Neural cell (in vitro differentiated cells): Measurements from ENCODE around the gene DLG2. TPM values are rescaled to one million over a fixed set of nuclear protein-coding genes. Genes with fewer than 3 reads are reported as not detected.

Experiments used
- H2AFZ ChIP-seq: fragments of 200-600, 300-800 bp; sonication (generic), shearing (Covaris generic); 2 replicates; pipeline ENCODE4 v1.6.0; 2014; ENCODE audit warnings: low read depth, mild to moderate bottlenecking, antibody characterized with exemption, low read length, moderate library complexity
- H3F3A ChIP-seq: fragments of 200-600 bp; shearing (Covaris generic); 2 replicates; pipeline ENCODE4 v1.6.1; 2016; ENCODE audit warnings: mild to moderate bottlenecking, moderate library complexity, mixed read lengths, antibody characterized with exemption, low read length; ENCODE audit not compliant: insufficient read depth, poor library complexity, severe bottlenecking
- H3K27ac ChIP-seq: fragments of 200-600, 300-800 bp; sonication (generic), shearing (Covaris generic); 2 replicates; pipeline ENCODE4 v1.5.1; 2014; ENCODE audit warnings: mild to moderate bottlenecking, low read length, moderate library complexity
- H3K27me3 ChIP-seq: fragments of 300-800, 200-600 bp; sonication (generic), shearing (Covaris generic); 2 replicates; pipeline ENCODE4 v1.6.0; 2014; ENCODE audit warnings: mild to moderate bottlenecking, low read depth, low read length, moderate library complexity; ENCODE audit not compliant: insufficient read depth
- H3K36me3 ChIP-seq: fragments of 300-800, 200-600 bp; sonication (generic), shearing (Covaris generic); 2 replicates; pipeline ENCODE4 v1.5.1; 2014; ENCODE audit warnings: mild to moderate bottlenecking, antibody characterized with exemption, low read length, moderate library complexity; ENCODE audit not compliant: insufficient read depth
- H3K4me2 ChIP-seq: fragments of 300-800, 200-600 bp; sonication (generic), shearing (Covaris generic); 2 replicates; pipeline ENCODE4 v1.6.0; 2014; ENCODE audit warnings: mild to moderate bottlenecking, low read length
- H3K4me3 ChIP-seq: fragments of 300-800, 200-600 bp; sonication (generic), shearing (Covaris generic); 2 replicates; pipeline ENCODE4 v1.5.1; 2014; ENCODE audit warnings: mild to moderate bottlenecking, low read length, moderate library complexity
- H3K79me2 ChIP-seq: fragments of 200-600 bp; shearing (Covaris generic); replicated peaks from 2 replicates; pipeline ENCODE4 v1.6.0; 2014; ENCODE audit warnings: mild to moderate bottlenecking, low read length, moderate library complexity; ENCODE audit not compliant: insufficient read depth
- H3K9ac ChIP-seq: fragments of 300-800, 200-600 bp; sonication (generic), shearing (Covaris generic); 2 replicates; pipeline ENCODE4 v1.6.1; 2016; ENCODE audit warnings: mild to moderate bottlenecking, low read length, mixed read lengths
- H3K9me2 ChIP-seq: fragments of 200-600 bp; shearing (Covaris generic); 2 replicates; pipeline ENCODE4 v1.6.1; 2016; ENCODE audit warnings: mild to moderate bottlenecking, low read length, mixed read lengths; ENCODE audit not compliant: insufficient read depth
- H3K9me3 ChIP-seq: fragments of 200-600, 300-800 bp; sonication (generic), shearing (Covaris generic); 2 replicates; pipeline ENCODE4 v1.6.1; 2016; ENCODE audit warnings: mild to moderate bottlenecking, mixed run types, low read length, moderate library complexity, mixed read lengths
- H4K20me1 ChIP-seq: fragments of 200-600 bp; shearing (Covaris generic); 2 replicates; pipeline ENCODE4 v1.6.1; 2016; ENCODE audit warnings: mild to moderate bottlenecking, mixed run types; ENCODE audit not compliant: insufficient read depth
- EP300 ChIP-seq: fragments of 450-650 bp; conservative IDR thresholded peaks from 2 replicates; pipeline ENCODE4 v1.6.1; 2014; ENCODE audit warnings: antibody characterized with exemption, mild to moderate bottlenecking, moderate library complexity; ENCODE audit not compliant: poor library complexity, severe bottlenecking
- EZH2 ChIP-seq: fragments of 200-600, 300-800 bp; shearing (Covaris generic), sonication (generic); IDR thresholded peaks from 2 replicates; pipeline ENCODE4 v1.6.1; 2014; ENCODE audit warnings: antibody characterized with exemption, low read length, borderline replicate concordance, mild to moderate bottlenecking; ENCODE audit not compliant: insufficient read depth, poor library complexity, severe bottlenecking
- MXI1 ChIP-seq: fragments of 450-650 bp; conservative IDR thresholded peaks from 2 replicates; pipeline ENCODE4 v1.6.1; 2014; ENCODE audit warnings: antibody characterized with exemption, mild to moderate bottlenecking; ENCODE audit not compliant: poor library complexity, severe bottlenecking
- POLR2AphosphoS5 ChIP-seq: IDR thresholded peaks from 2 replicates; pipeline ENCODE4 v1.6.1; 2012
- RAD21 ChIP-seq: fragments of 450-650 bp; conservative IDR thresholded peaks from 2 replicates; pipeline ENCODE4 v1.6.1; 2014; ENCODE audit warnings: antibody characterized with exemption, mild to moderate bottlenecking, moderate library complexity
- REST ChIP-seq: IDR thresholded peaks from 2 replicates; pipeline ENCODE4 v1.6.1; 2012; ENCODE audit warnings: borderline replicate concordance
- SMC3 ChIP-seq: fragments of 450-650 bp; conservative IDR thresholded peaks from 2 replicates; pipeline ENCODE4 v1.6.1; 2014; ENCODE audit warnings: antibody characterized with exemption, mild to moderate bottlenecking, moderate library complexity; ENCODE audit not compliant: poor library complexity
- TAF1 ChIP-seq: IDR thresholded peaks from 2 replicates; pipeline ENCODE4 v1.6.1; 2012; ENCODE audit warnings: low read depth
- polyA plus RNA-seq: library from polyadenylated mRNA; depleted of rRNA; stranded (reverse); fragments of >200 nt; gene quantifications from 2 replicates; pipeline ENCODE4 v1.2.3, GENCODE V29; 2014

DLG2 gene
- polyA plus RNA-seq, 1 donor from 2014 or later: 179 TPM

DNA sequence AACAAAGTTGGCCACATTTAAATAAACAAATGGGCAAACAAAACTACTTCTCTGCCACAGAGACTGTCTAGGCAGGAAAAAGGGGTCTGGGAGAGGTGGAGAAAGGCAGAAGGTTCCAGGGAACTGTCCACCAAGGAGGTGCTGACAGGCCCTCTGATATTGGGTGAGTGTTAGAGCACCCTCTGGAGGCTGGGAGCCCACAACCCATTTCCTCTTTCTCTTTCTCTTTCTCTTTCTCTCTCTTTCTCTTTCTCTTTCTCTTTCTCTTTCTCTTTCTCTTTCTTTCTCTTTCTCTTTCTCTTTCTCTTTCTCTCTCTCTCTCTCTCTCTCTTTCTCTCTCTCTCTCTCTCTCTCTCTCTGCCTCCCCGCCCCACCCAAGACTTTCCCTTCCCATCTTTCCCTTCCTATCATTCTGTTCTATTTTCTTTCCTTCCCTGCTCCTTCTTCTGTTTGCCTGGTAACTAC lies 912.8 kb downstream of the DLG2 start:
- H2AFZ ChIP-seq: no peak overlapping the region
- no peak for TF ChIP-seq RAD21
- no peak for TF ChIP-seq POLR2AphosphoS5
- no peak for TF ChIP-seq TAF1
- TF ChIP-seq EZH2: no peak
- peak; percentile 64 for TF ChIP-seq REST
- no peak for TF ChIP-seq SMC3
- no peak for TF ChIP-seq MXI1
- no peaks in the 10 kb centered on the region for H3K27me3 ChIP-seq
- H3K9ac ChIP-seq: no peak overlapping the region
- H3K27ac ChIP-seq: no peak overlapping the region
- no peaks in the 10 kb centered on the region for H3K36me3 ChIP-seq
- no peak overlapping the region for H3K4me3 ChIP-seq
- no peak overlapping the region for H3K4me2 ChIP-seq
- H3K79me2 ChIP-seq: no peaks in the 10 kb centered on the region
- no peaks in the 10 kb centered on the region for H3F3A ChIP-seq
- H3K9me3 ChIP-seq: no peaks in the 10 kb centered on the region
- H3K9me2 ChIP-seq: no peaks in the 10 kb centered on the region
- H4K20me1 ChIP-seq: no peaks in the 10 kb centered on the region

GRCh38 chr11:84691830-84692229 lies 935.3 kb downstream of the DLG2 start:
- Histone ChIP-seq H3F3A (no peaks in the 10 kb centered on the region), H3K4me3 (no peak overlapping the region), H3K27ac (no peak overlapping the region), H4K20me1 (no peaks in the 10 kb centered on the region), H3K36me3 (no peaks in the 10 kb centered on the region), H3K9me2 (no peaks in the 10 kb centered on the region), H3K9me3 (no peaks in the 10 kb centered on the region), H2AFZ (no peak overlapping the region), H3K4me2 (no peak overlapping the region), H3K9ac (no peak overlapping the region), H3K79me2 (no peaks in the 10 kb centered on the region), H3K27me3 (no peaks in the 10 kb centered on the region)
- no peak for TF ChIP-seq POLR2AphosphoS5
- TF ChIP-seq RAD21: no peak
- no peak for TF ChIP-seq REST
- no peak for TF ChIP-seq SMC3
- TF ChIP-seq EP300: no peak
- TF ChIP-seq TAF1: no peak
- TF ChIP-seq MXI1: no peak
